ENCODE results near the gene EGR4.
"Not testable (repeated sequence)": the region's sequence is repeated elsewhere in the genome, so short reads cannot be mapped to it uniquely, and the experiment has no call there.

EGR4 gene

DNA sequence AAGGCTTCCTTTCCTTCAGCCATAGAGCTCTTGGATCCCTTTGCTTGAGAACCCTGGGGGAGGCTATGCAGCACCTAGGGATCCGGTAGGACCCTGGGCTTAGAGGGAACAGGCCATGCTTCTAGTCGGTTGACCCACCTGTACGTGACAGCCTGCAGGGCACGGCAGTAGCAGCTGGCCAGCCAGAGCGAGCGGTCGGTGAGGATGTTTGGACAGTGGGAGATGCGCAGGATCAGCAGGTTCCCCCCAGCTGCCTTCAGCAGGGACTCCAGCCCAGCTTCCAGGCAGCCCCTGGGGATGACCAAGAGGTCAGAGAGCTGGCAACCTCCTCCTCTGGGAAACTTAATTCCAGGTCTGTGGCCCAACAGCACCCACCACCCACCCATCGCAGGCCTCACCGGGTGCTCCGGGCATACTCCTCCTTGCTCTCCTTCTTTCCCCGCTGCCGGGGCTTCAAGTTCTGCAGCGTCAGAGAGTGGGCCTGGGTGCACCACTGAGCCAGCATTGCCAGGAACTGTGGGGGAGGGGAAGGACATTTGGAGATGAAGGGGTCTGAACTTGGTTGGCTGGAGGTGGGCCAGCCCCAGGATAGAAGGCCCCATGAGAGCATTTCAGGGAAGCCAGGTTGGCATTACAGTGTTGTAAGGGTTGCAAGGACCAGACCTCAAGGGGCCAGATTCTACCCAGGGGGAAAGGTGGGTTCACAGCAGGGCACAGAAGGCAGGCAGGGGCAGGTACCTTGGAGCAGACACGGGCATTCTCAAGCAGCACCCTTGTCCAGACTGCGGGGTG is 29.6 kb downstream of the EGR4 start:
- no peak for DNase-seq (ENCODE audit: low read depth in 2 of 2)

DNA sequence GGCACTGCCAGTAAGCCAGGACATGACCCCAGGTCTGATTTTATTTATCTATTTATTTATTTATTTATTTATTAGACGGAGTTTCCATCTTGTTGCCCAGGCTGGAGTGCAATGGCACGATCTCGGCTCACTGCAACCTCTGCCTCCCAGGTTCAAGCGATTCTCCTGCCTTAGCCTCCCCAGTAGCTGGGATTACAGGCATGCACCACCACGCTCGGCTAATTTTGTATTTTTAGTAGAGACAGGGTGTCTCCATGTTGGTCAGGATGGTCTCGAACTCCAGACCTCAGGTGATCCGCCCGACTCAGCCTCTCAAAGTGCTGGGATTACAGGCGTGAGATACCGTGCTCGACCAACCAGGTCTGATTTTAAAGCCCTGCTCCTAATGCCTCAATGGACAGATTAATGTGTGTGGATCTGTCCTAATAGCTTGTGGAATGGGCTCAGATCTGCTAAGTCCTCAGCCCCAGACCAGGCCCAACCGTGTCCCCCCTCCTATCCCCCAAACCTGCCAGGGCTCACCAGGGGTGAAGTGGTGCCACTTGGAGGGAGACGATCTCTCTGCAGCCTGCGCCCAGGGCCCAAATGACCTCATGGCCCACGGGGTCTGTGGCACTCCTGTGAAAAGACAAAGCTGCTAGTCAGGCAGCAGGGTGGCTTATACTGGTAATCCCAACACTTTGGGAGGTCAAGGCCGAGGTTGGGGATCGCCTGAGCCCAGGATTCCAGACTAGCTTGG is 30.5 kb downstream of the EGR4 start:
- not testable (repeated sequence) for DNase-seq (ENCODE audit: low read depth in 2 of 2)

DNA sequence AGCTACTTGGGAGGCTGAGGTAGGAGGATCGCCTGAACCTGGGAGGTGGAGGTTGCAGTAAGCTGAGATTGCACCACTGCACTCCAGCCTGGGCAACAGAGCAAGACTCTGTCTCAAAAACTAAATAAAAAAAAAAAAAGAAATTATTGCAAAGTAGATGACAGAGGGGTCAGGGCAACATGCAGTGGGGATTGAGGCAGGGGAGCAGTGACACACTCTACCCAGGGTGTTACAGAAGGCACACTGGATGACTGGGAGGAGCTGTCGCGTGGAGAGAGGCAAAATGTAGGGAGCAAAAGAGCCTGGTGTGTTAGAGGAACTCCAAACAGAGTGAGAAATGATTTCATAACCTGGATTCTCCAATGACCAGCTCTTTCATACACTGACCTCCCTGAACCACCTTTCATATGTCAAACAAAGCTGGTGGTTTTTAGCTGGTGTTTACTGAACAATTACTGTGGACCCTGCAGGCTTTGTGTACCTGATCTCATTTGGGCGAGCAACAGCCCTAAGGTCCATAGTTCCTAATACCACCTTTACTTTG is 31.2 kb downstream of the EGR4 start:
- DNase-seq (ENCODE audit: low read depth in 2 of 2), result no peak

DNA sequence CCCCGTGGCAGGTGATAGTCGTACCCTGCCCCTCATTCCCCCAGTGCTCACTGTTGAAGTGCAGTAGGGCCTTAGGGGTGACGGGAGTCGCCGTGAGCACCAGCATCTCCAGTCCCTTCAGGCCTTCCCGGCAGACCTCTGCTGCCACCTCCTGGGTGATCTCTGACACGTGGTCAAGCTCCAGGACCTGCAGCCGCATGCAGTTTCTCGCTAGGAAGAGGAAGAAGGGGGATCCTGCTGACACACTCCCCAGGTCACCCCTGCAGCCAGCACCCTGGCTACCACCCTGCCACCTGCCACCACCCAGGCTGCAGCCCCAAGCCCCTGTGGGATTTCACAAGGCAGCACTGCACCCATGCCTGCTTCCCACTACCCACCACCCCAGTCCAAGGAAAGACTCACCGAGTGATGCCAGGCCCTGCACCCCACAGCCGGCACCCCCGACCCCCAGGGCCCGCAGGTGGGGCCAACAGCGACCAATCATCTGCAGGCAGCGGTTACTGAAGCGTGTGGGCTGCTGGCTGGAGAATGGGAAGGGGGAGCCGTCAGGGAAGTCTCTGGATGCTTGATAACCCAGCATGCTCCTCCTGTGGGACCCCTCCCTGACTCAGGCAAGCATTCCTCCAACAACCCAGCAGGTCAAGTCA is 32.9 kb downstream of the EGR4 start:
- no peak for DNase-seq (ENCODE audit: low read depth in 2 of 2)

DNA sequence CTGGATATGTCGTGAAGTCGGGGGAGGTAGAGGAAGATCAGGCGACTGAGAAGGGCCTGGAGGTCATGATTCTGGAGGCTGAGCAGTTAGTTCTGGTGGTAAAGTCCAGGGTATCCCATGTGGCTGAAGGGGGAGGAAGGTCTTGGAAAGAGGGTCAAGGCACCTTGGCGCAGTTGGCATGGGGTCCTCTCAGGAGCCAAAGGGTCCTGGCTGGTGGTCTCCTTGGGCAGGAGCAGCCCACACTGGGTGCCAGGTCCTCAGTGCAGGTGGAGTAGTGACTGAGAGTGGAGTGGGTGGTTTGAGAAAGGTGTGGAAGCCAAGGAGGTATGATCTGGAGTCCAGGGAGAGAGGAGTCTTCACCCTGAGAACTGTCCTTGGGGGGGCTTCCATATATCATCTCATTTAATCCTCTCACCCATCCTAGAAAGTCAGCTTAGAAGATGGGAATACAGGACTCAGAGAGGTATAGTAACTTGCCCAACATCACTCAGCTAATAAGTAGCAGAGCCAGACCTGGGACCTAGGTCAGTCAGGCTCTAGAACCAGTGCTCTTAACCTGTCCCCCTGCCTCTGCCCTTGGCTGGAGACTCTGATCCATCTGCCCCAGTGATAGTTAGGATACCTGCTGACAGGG is 33.5 kb downstream of the EGR4 start:
- DNase-seq (ENCODE audit: low read depth in 2 of 2), result no peak

DNA sequence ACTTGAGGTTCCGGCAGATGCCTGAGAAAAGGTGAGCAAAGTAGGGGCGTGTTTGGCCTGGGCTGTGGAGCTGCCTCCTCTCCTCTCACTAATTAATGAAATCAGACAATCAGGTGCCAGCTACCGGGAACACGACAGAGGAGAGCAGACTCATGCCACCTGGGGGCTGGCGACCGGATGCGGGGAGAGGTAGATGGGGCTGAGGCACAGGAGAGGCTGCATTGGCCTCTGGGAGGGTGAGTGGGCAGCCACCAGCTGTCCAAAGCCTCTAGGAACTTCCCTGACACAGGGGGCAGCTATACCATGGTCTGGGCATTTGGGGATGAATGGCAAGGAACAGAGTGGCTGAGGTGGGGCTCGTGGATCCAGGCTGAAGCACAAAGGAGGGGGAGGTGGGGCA is 34.1 kb downstream of the EGR4 start:
- DNase-seq (ENCODE audit: low read depth in 2 of 2), result no peak

DNA sequence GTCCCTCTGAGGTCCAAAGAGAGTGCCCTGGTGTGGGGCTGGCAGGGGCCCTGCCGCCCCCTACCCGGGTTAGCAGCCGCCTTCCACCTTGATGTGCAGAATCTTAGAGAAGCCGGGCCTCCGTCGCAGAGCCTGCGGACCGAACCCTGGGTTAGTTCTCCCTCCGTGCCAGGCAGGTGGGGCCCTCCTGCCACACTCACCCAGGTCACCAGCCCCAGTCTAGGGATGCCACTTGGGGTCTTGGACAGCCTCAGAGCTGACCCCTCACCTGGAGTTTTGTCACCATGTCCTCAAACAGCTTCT is 34.5 kb downstream of the EGR4 start:
- DNase-seq (ENCODE audit: low read depth in 2 of 2), result no peak

DNA sequence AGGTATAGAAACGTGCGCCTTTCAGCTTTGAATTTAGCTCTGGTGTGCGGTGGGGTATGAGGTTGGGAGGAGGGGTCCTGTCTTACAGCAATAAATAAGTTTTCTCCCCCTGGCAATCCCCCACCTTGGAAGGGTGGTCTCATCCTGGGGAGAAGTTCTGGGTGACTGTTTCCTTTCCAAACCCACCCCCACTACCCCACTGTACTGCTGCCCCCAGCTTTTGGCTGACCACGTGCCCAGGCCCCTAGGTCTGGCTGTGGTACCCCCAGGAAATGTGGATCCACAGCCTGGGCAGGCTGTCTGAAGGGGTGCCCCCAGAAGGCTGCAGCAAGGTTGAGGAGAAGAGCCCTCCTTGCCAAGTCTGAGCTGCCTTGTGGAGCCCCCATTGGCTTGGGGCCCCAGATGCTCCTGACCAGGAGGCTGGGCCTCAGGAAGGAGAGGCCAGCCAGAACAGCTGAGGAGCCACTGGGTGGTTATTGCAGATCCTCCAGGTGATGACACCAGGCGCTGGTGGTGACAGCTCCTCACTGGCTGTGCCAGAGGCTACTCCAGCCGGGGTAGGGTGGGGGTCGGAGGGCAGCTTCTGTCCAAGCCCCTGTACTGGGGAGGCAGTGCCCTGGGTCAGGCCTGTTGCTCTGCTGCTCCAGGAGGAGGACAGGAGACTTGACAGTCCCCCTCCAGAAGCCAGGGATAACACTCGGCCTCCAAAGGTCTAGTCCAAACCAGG is 35.0 kb downstream of the EGR4 start:
- DNase-seq (ENCODE audit: low read depth in 2 of 2), result no peak

DNA sequence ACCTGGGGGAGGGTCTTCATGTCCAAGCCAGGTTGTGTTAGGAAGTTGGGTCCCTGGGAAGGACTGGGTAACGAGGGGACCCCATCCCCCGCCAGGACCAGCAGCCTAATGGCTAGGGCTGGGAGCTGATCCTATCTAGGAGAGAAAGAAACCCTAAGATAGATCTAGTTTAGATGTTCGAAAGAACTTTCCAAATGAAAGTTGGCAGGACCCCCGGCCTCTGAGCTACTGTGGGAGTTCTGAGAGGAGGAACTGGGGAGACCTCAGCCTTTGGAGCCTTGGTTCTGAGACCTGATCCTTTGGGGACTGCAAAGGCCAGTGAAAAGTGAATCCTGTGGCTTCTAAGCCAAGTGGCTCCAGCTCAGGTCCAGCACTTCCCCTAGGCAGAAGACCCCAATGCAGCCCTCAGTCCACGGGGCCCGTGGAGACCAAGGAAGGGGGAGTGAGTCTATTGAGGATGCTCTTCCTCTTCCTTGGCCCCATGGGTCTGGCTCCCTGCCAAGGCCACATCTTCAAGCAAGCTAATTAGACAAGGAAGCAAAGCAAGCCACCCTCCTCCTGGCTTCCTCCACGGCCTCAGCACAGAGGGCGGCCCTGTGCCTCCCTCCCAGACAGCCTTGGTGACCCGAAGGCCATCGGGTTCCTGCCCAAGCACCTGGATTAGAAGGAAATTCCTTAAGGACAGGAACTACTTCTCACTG is 35.8 kb downstream of the EGR4 start:
- DNase-seq (ENCODE audit: low read depth in 2 of 2), result no peak

DNA sequence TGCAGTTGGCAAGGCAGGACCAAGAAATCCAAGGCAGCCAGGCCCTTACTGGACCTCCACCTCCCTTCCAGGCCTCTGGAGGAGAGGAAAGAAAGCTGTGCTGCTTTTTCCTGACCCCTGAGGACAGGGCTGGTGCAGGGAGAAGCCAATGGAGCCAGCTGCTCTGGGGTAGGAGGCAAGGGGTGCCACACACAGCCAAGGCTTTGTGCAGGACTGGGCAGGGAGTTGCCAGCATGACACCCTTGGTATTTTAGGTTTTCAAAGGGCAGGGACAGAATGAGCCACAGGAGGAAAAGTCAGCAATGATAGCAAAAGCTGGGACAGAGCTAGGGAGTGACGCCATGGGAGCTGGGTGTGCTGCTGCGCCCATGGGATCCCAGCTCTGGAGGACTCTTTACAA is 36.3 kb downstream of the EGR4 start:
- no peak for DNase-seq (ENCODE audit: low read depth in 2 of 2)

DNA sequence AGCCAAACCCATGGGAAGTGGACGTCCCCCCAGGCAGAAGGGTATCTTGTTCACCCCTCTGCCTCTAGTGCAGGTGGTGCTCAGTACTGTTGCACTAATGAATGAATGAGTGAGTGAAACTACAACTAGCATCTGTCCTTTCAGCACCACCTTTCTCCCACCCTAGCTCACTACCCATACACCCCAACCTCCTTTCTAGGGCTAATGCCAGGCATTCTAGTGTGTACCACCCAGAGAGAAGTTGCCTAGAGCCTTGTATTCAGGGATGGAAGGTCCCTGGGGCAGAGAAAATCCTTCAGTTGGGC is 36.8 kb downstream of the EGR4 start:
- DNase-seq (ENCODE audit: low read depth in 2 of 2), result no peak

DNA sequence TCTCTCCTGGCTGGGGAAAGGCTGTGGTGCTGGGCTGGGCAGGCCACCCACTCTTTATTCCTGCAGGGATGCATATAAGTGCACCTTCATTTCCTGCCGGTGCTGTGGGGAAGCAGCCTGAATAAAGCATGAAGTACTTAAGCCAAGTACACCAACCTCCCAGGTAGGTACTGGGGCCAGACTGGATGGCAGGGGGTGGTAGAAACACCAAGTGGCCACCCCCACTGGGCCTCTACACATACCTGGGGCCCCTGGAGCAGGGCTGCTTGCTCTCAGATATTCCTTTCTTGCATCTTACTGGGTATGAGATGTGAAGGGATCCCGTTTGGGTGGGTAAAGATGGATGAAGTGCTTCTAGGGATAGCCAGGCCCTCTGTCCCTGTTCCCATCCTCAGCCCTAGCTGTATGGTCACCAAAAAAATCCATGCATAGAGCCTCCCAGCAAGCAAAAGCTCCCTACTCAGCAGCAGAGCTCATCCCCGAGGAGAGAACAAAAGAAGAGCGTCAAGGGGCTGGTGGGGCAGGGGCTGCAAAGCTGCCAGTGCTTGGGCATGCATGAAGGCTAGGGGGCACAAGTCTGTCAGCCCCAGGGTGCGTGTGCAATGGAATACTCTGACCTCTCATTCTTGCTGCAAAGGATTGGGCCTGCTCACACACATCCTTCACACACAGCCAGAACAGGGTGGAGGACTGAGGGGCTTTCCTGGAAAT is 37.3 kb downstream of the EGR4 start:
- DNase-seq (ENCODE audit: low read depth in 2 of 2), result no peak

DNA sequence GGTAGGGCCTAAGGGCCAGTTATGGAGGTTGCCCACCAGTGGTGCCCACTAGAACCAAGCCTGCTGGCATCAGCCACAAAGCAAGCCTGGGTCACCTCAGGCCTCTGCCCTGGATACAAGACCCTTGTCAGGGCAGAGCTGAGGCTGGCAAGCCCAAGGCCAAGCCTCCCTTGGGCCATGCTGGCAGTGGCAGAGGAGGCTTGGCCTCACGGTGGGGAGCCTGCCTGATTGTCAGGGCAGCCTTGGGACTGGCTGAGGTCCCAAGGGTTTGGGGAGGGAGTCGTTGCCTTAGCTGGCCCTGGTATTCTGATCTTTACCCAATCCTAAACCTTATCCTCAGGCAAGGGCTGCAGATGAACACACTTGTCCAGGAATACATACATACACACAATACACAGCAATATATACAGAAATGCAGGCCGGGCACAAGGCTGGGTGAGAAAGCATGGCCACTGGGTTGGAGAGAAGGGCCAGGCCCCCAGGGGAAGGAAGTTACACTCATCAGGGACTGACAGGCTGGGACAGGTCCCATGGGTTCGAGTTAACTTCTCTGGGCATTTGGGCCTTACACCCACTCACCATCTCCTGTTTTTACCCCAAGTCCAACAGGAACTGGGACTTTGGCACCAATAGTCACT is 38.2 kb downstream of the EGR4 start:
- no peak for DNase-seq (ENCODE audit: low read depth in 2 of 2)

DNA sequence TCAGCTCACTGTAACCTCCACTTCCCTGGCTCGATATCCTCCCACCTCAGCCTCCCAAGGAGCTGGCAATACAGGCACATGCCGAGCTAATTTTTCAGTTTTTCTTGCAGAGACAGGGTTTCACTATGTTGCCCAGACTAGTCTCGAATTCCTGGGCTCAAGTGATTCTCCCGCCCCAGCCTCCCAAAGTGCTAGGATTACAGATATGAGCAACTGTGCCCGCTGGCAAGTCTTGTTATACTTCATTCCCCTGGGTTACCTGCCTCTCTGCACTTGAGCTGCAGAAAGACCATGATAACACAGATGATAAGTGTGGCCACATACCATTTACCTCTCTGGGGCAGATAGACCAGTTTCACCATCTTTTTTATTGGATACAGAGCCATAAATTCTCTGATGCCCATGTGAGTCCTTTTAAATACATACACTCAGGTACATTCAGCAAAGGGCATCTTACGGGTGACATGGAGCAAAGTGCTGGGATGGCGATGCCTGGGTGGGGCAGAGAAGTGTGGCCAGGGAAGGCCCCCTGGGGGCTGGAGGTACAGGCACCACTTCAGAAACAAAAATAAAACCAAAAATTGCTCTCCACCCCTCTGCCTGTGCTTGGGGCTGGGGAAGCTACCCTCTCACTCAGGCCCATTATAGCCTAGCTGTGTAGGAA is 38.9 kb downstream of the EGR4 start:
- no peak for DNase-seq (ENCODE audit: low read depth in 2 of 2)

DNA sequence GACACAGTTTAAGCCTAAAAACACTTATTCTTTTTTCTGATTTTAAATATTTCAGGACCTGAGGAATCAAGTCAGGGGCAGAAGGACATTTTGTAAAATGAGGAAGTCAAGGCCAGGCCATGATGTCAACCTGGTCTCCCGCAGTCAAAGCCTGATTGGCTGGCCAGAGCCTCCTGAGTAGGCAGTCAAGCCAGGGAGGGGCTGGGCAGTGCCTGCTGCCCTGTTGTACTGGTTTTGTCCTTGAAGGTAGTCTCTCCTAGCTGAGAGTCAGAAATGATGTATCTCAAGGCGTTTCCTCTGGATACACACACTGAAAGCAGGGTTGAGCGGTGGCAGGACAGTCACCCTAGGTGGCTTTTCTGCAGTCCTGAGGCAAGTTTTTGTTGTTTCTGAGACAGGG is 39.4 kb downstream of the EGR4 start:
- no peak for DNase-seq (ENCODE audit: low read depth in 2 of 2)

DNA sequence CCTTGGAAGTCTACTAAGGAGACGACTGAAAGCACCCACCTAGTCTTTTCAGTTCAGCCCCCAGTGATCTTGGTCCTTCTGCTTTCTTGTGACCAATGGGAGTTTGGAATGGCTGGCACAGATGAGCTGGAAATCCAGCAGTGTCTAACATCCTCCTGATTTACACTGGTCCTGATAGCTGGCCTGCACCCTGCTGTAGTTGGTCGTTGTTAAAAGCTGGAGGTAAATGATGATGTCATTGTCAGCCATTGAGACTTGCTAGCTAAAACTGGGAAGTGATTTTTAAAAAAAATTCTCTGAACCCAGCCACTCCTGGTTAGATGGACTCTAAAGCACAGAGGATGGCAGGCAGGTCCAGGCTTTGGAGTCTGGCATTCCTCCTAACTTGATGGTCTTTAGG is 39.9 kb downstream of the EGR4 start:
- no peak for DNase-seq (ENCODE audit: low read depth in 2 of 2)

DNA sequence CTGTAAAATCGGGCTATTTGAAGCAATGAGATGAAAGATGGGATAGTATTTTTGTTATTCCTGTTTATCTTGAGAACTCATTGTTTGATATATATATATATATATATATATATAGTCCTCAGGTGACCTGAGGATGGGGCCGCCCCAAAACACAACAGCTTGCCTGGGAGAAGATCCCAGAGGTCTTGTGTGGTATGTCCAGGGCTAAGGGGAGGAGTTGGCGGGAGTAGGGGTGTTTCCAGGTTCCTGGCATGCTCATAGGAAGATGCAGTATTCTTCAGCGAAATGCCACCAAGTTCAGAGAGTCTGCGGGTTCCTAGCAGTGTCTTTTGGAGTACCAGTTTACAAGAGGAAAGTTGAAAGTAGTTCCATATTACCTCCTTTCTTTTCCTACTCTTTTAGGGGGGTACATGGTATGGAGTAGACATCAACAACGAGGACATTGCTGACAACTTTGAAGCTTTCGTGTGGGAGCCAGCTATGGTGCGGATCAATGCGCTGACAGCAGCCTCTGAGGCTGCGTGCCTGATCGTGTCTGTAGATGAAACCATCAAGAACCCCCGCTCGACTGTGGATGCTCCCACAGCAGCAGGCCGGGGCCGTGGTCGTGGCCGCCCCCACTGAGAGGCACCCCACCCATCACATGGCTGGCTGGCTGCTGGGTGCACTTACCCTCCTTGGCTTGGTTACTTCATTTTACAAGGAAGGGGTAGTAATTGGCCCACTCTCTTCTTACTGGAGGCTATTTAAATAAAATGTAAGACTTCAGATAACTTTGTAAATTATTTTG is 40.9 kb downstream of the EGR4 start:
- DNase-seq (ENCODE audit: low read depth in 2 of 2), result no peak

Data from stimulated activated CD8-positive, alpha-beta memory T cell treated with anti-CD3 and anti-CD28 coated beads, Interleukin-15, amount 100 ng/mL, for 4 hours (primary cell).